GM12865 (cell line): Measurements from ENCODE around the gene DCLRE1B.

ENCODE experiments used
- DNase-seq: peaks from one replicate; pipeline ENCODE4 v3.0.0; 2010; ENCODE audit warnings: low read depth
- H3K4me3 ChIP-seq: 2 replicates; pipeline ENCODE4 v1.5.1; 2011; ENCODE audit warnings: mild to moderate bottlenecking, low read depth, low read length, control low read depth
- CTCF ChIP-seq: IDR thresholded peaks from 2 replicates; pipeline ENCODE4 v1.5.1; 2011; ENCODE audit warnings: low read length, control low read depth, low read depth, inconsistent platforms; ENCODE audit not compliant: insufficient read depth; ENCODE audit errors: missing control alignments

DCLRE1B gene

GRCh38 chr1:113958691-113959090 is 53.6 kb downstream of the DCLRE1B start:
- no peak for TF ChIP-seq CTCF
- no peak for DNase-seq
- H3K4me3 ChIP-seq = no peak overlapping the region

GRCh38 chr1:113963281-113963906 is 58.3 kb downstream of the DCLRE1B start:
- no peak for DNase-seq
- no peak for TF ChIP-seq CTCF
- H3K4me3 ChIP-seq = no peak overlapping the region
